Stimulated activated CD8-positive, alpha-beta memory T cell treated with anti-CD3 and anti-CD28 coated beads, Interleukin-12 subunit alpha, Interleukin-12 subunit beta, amount 100 ng/mL, for 4 hours (primary cell): ENCODE measurements around the gene C15orf61.
A peak's percentile ranks its signal among the peaks of the same experiment; 100 is the strongest.

Experiments used
- DNase-seq: peaks from one replicate; pipeline ENCODE4 v3.0.0-alpha.2; 2020; ENCODE audit warnings: low read depth

C15orf61 gene

GRCh38 chr15:67521029-67521782, at the start of gene C15orf61:
TSS of gene C15orf61 (plus strand) at chr15:67521131. CDS start at chr15:67521249, 118 bp downstream.
- peak; percentile 78 for DNase-seq

GRCh38 chr15:67472957-67473356, 48.0 kb upstream of the C15orf61 start:
- no peak for DNase-seq

GRCh38 chr15:67474405-67475110, 46.4 kb upstream of the C15orf61 start:
- DNase-seq: no peak

- no peak for DNase-seq
These were observed 41.0 kb upstream of the C15orf61 start for GRCh38 chr15:67479781-67480505.

- no peak for DNase-seq
These were observed 40.2 kb upstream of the C15orf61 start for GRCh38 chr15:67480741-67481140.

- no peak for DNase-seq
These were observed 39.3 kb upstream of the C15orf61 start for GRCh38 chr15:67481680-67482079.

- no peak for DNase-seq
These were observed 25.3 kb upstream of the C15orf61 start for GRCh38 chr15:67495585-67495984.

GRCh38 chr15:67501177-67501835, 19.6 kb upstream of the C15orf61 start:
- no peak for DNase-seq

GRCh38 chr15:67501836-67502461, 19.0 kb upstream of the C15orf61 start:
- DNase-seq: no peak

GRCh38 chr15:67504056-67504455, 16.9 kb upstream of the C15orf61 start:
- DNase-seq: no peak

- DNase-seq: no peak
These were observed 16.1 kb upstream of the C15orf61 start for GRCh38 chr15:67504796-67505195.

GRCh38 chr15:67505675-67506572, 15.0 kb upstream of the C15orf61 start:
- no peak for DNase-seq

- no peak for DNase-seq
These were observed 13.9 kb upstream of the C15orf61 start for GRCh38 chr15:67506775-67507747.

- DNase-seq: no peak
These were observed 12.5 kb upstream of the C15orf61 start for GRCh38 chr15:67508407-67508806.

GRCh38 chr15:67509918-67510317, 11.0 kb upstream of the C15orf61 start:
- no peak for DNase-seq

- DNase-seq: no peak
These were observed 10.2 kb upstream of the C15orf61 start for GRCh38 chr15:67510597-67511190.

GRCh38 chr15:67511606-67512005, 9.3 kb upstream of the C15orf61 start:
- no peak for DNase-seq

GRCh38 chr15:67512140-67512539, 8.8 kb upstream of the C15orf61 start:
- DNase-seq: no peak
